ENCODE results near the gene ECEL1.
"Not testable (repeated sequence)": the region's sequence is repeated elsewhere in the genome, so short reads cannot be mapped to it uniquely, and the experiment has no call there.

The ECEL1 gene

GRCh38 chr2:232487385-232488096 lies at the start of gene ECEL1:
TSS of gene ECEL1 (minus strand) at chr2:232487834. CDS start at chr2:232486653, 1,181 bp downstream.
- no peak for DNase-seq

GRCh38 chr2:232537079-232537478 lies 49.4 kb upstream of the ECEL1 start:
- no peak for DNase-seq

GRCh38 chr2:232535761-232536530 lies 48.3 kb upstream of the ECEL1 start:
- DNase-seq, result no peak

GRCh38 chr2:232534940-232535651 lies 47.5 kb upstream of the ECEL1 start:
- no peak for DNase-seq

- no peak for DNase-seq
Measured at GRCh38 chr2:232533944-232534710, 46.5 kb upstream of the ECEL1 start.

- not testable (repeated sequence) for DNase-seq
Measured at GRCh38 chr2:232532821-232533220, 45.2 kb upstream of the ECEL1 start.

- no peak for DNase-seq
Measured at GRCh38 chr2:232532419-232532818, 44.8 kb upstream of the ECEL1 start.

- DNase-seq, result no peak
Measured at GRCh38 chr2:232530626-232531260, 43.1 kb upstream of the ECEL1 start.

- DNase-seq, result no peak
Measured at GRCh38 chr2:232529806-232530547, 42.3 kb upstream of the ECEL1 start.

GRCh38 chr2:232528746-232529460 lies 41.3 kb upstream of the ECEL1 start:
- no peak for DNase-seq

GRCh38 chr2:232527905-232528470 lies 40.4 kb upstream of the ECEL1 start:
- DNase-seq, result no peak

GRCh38 chr2:232526372-232526941 lies 38.8 kb upstream of the ECEL1 start:
- DNase-seq, result no peak

GRCh38 chr2:232525791-232526371 lies 38.2 kb upstream of the ECEL1 start, which contains the start of gene CHRND:
TSS of gene CHRND (plus strand) at chr2:232526160. CDS start at chr2:232526216, 56 bp downstream.
- peak; percentile 26 to 39 for DNase-seq

GRCh38 chr2:232525199-232525598 lies 37.6 kb upstream of the ECEL1 start:
- DNase-seq, result no peak

GRCh38 chr2:232524771-232525170 lies 37.1 kb upstream of the ECEL1 start:
- no peak for DNase-seq

- peak in 1 of 2 donors; percentile 12 for DNase-seq
Measured at GRCh38 chr2:232523682-232524597, 36.3 kb upstream of the ECEL1 start.

- no peak for DNase-seq
Measured at GRCh38 chr2:232523402-232523681, 35.7 kb upstream of the ECEL1 start.

- DNase-seq, result no peak
Measured at GRCh38 chr2:232522623-232523401, 35.2 kb upstream of the ECEL1 start.

Data from hippocampal formation (tissue), 2 donors.